ENCODE measurements around the gene GBX1.

Gene GBX1

DNA sequence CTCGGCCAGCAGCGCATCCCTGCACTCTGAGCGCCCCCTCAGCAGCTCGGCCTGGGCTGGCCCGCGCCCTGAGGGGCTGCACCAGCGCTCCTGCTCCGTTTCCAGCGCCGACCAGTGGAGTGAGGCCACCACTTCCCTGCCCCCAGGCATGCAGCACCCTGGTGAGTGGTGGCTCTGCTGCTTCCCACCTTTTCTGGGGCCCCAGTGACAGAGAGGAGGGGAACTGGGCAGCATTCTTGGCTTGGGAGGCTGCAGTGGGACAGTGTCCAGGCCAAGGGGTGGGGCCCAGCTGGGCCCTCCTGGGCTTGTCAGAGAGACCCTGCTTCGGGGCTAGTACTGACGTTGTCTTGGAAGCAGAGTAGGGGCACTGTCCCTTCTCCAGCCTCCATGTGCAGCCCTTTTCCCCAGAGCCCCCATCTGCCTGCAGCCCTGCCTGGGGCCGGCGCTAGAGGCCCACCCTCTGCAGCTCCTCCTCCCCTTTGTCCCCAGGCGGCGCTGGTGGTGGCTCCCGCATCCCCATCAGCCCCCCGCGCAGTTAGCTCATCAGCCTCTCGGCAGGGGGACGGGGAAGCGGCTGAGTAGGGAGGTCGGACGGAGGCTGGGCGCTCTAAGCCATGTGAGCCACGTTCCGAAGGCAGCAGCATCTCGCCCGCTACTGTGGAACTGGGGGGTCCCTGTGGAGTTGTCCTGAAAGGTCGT, 29.2 kb downstream of the GBX1 start:
- no peak for DNase-seq

GRCh38 chr7:151137791-151138152, 29.7 kb downstream of the GBX1 start:
- no peak for DNase-seq

- no peak for DNase-seq
Observed at GRCh38 chr7:151137076-151137675, 30.3 kb downstream of the GBX1 start.

GRCh38 chr7:151135866-151136843, 31.3 kb downstream of the GBX1 start:
- no peak for DNase-seq

- no peak for DNase-seq
Observed at GRCh38 chr7:151135525-151135845, 32.0 kb downstream of the GBX1 start.

- no peak for DNase-seq
Observed at GRCh38 chr7:151134743-151135524, 32.6 kb downstream of the GBX1 start.

DNA sequence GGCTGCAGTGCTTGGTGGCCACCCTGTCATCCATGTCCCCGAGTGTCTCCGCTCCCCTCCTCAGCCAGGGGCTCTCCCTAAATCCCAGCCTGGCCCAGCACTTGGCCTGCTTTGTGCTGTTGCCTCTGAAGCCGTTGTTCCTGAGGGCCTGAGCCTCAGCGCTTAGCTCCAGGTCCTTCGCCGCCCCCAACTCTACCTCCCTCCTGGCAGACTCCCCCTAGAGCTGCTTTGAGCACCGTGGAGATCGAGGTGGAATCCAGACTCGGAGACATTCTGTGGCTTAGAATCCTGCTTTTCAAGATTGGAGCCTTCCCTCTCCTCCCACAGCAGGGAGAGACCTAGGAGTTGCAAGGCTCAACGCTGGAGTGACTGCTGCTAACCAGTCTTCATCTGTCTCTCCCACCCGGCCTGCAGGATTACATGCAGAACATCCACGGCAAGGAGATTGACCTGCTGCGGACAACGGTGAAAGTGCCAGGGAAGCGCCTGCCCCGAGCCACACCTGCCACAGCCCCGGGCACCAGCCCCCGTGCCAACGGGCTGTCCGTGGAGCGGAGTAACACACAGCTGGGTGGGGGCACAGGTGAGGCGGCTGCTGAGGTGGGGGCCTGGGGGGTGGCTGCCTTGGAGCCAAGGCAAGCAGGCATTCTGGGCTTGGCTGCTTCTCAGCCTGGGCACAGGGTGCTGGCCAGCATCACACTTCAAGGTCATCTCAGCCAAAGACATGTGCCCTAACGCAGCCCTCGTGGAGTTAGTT, 33.3 kb downstream of the GBX1 start:
- no peak for DNase-seq

DNA sequence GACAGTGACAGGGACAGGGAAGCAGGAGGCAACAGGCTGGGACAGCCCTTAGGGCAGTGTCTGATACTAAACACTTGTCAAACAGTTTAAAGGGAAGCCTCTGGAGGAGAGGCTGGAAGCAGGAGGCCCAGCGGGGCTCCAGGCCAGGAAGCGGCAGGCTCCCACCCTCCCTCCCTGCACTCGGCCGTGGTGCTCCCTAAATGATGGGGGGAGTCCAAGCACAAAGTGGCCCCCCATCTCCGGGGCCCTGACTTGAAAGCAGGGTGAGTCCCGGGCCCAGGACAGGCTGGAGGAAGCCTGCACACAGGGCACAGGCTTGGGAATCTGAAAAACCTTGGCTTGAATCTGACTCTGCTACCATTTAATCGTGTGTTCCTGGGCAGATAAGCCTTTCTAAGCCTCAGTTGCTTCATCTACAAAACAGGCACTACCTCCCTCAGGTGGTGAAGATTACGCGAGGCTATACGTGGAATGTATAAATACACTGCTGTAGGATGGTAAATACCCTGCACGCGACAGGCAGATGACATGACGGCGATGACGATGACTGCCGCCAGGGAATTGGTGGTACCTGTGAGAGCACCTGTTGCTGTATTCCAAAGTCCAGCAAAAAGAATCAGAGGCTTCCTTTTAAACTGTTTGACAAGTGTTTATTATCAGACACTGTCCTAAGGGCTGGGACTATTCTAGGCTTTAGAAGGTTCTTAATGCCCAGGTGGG, 34.1 kb downstream of the GBX1 start:
- DNase-seq = no peak

GRCh38 chr7:151132461-151133205, 34.9 kb downstream of the GBX1 start:
- DNase-seq = no peak

GRCh38 chr7:151131592-151132293, 35.8 kb downstream of the GBX1 start:
- DNase-seq = no peak

GRCh38 chr7:151131224-151131591, 36.3 kb downstream of the GBX1 start:
- DNase-seq = no peak

- no peak for DNase-seq
Observed at GRCh38 chr7:151130741-151131157, 36.7 kb downstream of the GBX1 start.

DNA sequence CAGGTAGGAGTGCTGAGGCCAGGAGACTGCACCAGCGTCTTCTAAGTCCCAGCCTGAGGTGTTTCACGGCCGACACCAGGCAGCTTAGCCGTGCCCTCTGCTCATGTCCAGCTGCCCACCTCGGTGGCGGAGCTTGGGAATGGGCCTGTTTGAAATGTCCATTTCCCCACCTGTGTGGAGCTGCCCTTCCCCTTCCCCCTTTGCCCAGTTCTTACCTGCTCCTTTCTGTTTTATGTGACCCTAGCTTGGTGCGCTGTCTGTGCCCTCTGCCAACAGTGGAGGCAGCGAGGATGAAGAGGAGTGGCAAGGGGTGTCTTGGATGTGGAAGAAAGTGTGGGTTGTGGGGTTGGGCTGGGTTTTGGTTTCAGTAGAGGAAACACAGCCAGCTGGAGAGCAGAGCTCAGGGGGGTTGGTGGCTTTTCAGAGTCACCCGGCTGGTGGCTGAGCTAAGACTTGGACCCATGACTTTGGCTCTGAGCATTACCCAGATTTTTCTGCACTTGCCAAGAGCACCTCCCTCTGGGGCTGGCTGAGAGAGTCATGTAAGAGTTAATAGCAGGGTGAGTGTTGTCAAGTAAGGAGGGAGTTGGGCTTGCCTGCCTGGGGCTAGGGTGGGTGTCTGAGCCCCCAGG, 37.4 kb downstream of the GBX1 start:
- no peak for DNase-seq

- DNase-seq = no peak
Observed at GRCh38 chr7:151129117-151129959, 38.2 kb downstream of the GBX1 start.

- DNase-seq = no peak
Observed at GRCh38 chr7:151128716-151129115, 38.8 kb downstream of the GBX1 start.

- DNase-seq = no peak
Observed at GRCh38 chr7:151128144-151128543, 39.4 kb downstream of the GBX1 start.

DNA sequence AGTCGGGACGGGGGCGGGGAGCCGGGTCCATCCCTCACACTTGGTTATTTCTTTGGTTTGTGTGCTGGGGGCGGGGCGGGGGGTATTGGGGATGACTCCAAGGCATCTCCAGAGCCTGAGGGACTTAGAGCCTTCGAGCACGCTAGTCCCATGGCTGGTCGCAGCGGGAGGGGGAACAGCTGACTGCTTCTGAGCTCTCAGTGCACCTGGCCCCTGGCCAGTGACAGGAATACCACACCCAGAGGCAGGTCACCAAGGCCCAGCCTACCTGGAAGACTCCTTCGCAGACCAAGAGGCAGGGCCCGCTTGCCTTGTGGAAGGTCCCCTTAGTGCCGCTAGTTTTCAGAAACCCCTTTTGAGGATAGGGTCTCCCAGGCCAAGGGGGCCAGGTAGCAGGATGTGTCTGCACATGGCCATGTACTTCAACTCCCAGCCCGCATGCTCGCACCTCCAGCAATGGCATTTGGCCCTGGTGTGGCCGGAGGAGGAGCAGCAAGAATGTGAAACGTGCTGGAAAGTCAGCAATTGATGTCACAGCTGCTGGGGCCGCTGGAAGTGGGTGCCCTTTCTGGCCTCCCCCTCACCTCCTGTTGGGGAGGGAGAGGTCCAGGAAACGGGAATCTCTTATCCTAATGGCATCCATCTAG, 40.9 kb downstream of the GBX1 start:
- DNase-seq = no peak

DNA sequence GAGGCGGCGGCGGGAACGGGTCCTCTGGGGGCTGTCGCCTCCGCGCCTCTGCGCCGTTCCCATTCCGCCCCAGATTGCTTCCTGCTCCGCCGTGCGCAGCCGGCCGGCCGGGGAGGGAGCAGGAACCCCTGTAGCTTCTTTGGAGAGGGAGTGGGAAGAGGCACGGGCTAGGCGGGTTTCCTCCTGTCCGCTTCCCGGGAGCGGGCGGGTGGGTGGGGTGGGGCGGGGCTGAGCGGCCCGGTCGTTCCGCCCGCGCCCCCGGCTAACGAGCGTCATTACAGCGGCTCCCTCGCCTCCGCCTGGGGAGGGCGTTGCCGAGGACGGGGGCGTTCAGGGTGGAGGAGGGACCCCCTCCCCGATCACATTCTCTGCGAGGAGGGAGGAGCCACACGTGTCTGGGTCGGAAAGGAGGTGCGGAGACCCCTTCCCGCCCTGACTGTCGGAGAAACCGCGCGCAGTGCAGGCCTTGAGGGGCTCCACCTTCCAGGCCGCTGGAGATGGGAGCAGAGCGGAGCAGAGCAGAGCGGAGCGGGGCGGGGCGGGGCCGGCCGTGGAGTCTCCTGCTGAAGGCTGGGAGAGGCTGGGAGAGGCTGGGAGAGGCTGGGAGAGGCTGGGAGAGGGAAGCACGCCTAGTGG, 41.5 kb downstream of the GBX1 start:
- no peak for DNase-seq
